B cell (primary cell): ENCODE results near the gene GLDN.

Experiments
- EZH2 ChIP-seq: IDR thresholded peaks from 2 replicates; pipeline ENCODE4 v1.6.1; 2012; ENCODE audit warnings: borderline replicate concordance, low read depth, mild to moderate bottlenecking, moderate library complexity, low read length; ENCODE audit not compliant: insufficient read depth, poor library complexity, severe bottlenecking
- TF ChIP-seq, protein P1 (sequence below): fragments of 200-600 bp; IDR thresholded peaks from one replicate; pipeline ENCODE4 v1.8.0; 2022; ENCODE audit warnings: antibody characterized with exemption, mild to moderate bottlenecking

- TF ChIP-seq, protein P1, sequence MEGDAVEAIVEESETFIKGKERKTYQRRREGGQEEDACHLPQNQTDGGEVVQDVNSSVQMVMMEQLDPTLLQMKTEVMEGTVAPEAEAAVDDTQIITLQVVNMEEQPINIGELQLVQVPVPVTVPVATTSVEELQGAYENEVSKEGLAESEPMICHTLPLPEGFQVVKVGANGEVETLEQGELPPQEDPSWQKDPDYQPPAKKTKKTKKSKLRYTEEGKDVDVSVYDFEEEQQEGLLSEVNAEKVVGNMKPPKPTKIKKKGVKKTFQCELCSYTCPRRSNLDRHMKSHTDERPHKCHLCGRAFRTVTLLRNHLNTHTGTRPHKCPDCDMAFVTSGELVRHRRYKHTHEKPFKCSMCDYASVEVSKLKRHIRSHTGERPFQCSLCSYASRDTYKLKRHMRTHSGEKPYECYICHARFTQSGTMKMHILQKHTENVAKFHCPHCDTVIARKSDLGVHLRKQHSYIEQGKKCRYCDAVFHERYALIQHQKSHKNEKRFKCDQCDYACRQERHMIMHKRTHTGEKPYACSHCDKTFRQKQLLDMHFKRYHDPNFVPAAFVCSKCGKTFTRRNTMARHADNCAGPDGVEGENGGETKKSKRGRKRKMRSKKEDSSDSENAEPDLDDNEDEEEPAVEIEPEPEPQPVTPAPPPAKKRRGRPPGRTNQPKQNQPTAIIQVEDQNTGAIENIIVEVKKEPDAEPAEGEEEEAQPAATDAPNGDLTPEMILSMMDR, result no peak
- no peak for TF ChIP-seq EZH2
These were observed 102.7 kb downstream of the GLDN start for GRCh38 chr15:51444112-51444511.
